ENCODE results near the gene DPYD.

Gene DPYD

DNA sequence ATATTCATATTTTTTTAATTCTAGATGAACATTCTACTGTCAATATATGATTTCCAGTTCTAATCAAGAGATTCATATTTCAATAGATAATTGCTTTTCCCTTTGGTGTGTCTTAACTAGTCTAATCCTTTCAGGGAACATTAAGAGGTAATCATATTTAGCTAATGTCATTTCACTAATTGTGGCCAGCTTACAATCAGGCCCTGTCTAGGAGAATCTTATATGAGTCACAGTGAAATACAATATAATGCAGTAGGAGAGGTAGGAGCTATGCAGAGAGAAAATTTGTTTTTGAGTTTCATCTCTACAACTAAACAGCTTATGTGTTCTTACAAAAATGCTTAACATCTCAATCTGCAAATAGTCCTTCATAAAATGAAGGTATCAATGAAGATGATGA, 85.9 kb downstream of the DPYD start:
- DNase-seq, result no peak

DNA sequence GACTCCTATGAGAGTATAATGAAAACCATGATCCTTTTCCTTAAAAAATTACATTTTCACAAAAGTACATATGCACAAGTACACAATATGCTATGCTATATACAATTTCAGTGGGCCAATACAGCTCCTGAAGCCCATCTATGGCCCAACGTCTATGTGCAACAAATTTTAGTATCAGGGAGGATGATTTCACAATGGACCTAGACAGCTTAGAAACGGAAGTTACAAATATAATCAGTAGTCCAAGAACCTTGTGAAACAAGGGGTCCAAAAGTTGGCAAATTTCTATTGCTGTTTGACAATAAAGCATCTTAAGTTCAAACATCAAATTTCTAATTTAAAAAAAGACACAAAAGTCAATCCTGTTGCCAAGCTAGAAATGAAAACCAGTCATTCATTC, 87.0 kb downstream of the DPYD start:
- no peak for DNase-seq

DNA sequence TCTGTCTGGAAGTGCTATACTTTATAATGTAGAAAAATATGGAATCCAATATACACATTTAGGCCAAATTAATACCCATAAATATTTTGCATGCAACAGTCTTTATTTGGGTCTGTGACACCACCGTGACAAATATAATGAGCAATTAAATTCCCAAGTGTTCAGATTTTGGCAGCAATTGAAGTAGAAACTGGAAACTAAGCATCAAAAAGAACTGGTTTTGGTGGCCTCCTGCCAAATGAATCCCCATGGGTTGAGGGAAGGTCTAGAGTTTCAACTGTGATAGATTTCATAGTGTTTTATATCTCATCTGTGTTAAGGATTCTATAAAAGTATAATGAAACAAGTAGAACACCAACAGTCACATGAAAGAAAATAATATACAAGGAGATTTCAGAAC, 88.4 kb downstream of the DPYD start:
- peak; percentile 88 for DNase-seq

DNA sequence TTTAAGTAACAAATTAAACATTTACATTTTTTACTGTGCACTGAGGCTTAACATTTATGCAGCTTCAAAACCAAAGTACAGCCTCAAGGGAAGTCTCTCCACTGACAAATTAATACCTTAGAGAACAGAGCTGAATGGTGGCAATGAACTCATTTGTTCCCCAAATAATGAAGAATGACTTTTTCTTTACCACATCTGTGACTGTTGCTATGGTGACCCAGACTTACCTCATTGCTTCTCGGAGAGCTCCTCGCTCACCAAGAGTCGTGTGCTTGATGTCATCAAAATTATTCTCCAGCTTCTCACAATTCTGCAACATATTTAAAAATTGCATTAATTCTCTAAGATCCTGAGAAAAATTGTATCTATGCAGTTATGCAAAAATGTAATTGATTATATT, 92.9 kb downstream of the DPYD start:
- DNase-seq, result no peak

DNA sequence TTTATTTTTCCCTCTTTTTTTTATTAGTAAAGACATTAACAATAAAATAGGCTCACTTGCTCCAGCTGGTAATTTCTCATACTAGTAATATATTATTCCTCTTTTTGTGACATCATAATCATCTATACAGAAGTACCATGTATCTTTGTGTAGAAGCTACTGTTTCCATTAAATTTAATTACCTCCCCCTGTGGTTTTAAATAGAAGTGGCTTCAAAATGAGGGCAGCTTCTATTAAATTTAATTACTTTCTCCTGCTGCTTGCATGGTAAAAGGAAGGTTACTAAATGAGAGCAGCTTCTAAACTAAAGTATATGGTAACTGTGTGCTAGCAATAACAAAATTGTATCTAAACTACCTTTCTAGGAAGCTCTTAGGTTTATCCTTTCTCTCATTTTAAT, 94.0 kb downstream of the DPYD start:
- peak; percentile 87 for DNase-seq

DNA sequence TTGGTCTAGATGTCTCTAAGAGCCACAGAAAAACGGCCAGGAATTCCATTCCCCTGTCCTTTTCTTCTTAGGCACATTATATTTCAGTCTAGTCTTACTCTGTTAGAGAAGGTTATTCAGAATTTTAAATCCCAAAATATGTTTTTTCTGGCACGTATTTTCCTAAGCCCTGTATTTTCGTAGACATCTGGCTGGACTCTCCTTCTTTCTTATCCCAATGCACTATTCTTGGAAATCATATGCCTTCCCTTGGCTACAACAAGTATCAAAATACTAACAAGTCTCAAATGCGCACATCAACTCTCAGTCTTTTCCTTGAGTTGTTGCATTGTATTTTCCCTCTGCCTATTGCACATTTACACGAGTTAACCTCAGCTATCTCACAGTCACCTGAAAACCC, 96.2 kb downstream of the DPYD start:
- no peak for DNase-seq

DNA sequence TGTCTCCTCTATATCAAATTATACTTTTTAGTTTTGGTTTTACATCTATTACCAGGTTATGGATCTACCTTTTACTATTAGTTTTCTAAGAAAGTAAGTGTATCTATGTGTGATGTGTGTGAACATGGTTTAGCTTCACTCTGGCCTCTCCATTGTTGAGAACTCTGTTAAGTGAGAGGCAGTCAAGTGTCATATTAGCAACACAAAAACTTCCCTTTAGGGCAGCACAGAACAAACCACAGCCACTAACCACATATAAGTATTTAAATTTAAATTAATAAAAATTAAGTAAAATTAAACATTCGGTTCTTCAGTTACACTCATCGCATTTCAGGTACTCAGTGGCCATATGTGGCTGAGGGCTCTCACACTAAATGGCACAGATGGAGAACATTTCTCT, 96.6 kb downstream of the DPYD start:
- DNase-seq, result no peak

DNA sequence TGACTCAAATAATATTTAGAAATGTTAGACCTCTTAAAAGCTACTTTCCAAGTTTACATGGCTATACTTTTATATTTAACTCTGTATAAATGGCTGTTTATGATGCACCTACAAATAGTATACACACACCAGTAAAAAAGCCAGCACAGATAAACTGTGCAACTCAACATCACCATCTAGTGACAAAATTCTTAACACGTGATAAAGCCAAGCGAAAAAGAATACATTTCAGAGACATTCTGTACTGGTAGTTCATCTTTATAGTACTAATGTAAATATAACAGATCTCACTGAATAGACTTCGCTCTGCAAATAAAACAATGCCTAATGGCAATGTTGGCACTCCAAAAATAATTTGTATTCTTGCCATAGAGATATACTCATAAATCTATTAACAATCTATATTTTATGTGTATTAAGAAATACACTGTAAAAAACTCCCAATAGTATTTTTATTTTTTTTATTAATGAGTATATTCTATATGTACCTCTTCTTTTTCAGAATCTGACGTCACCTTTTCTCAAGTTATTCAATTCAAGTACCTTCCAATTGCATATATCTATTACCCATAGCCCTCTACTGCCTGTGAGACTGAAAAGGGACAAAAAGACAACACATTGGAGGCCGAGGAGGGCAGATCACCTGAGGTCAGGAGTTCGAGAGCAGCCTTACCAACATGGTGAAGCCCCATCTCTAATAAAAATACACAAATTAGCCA, 100.2 kb downstream of the DPYD start:
- peak; percentile 32 for DNase-seq

DNA sequence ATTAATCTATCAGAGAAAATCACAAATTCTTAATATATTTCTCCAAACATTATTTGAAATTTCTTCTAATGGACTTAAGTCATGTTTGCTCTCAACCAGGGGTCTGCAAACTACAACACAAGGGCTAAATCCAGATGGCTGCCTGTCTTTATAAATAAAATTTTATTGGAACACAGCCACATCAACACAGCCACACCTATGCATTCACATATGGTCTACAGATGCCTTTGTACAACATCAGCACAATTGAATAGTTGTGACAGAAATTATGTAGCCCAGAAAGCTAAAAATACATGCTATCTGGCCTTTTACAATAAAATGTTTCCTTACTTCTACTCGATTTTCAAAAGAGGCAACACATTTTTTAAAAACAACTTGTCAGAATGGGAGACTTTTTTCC, 103.9 kb downstream of the DPYD start:
- no peak for DNase-seq

DNA sequence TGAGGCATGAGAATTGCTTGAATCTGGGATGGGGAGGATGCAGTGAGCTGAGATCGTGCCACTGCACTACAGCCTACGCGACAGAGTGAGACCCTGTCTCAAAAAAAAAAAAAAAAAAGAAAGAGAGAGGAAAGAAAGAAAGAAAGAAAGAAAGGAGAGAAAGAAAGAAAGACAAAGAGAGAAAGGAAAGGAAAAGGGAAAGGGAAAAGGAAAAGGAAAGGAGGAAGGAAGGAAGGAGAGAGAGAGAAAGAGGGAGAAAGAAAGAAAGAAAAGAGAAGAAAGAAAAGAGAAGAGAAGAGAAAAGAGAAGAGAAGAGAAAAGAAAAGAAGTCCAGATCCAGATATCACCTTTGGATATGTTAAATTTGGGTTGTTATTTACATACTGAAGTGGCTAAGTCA, 106.0 kb downstream of the DPYD start:
- DNase-seq, result no peak

DNA sequence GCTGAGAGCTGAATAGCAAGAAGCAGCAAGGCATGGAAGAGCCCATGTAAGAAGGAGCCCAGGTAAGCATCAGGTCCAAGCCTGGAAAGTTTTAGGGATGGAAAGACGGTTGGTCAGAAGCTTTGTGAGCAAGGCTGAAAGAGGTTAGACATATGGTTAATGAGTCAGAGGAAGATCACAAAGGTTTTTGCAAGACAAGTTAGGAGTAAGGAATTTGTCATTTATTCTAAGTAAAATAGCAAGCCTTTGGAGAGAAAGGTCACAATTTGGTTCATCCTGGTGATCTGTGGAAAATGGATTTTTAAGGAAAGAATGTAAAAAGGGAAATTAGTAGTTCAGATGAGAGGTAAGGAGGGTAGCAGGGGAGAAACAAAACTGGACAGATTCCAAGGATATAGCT, 106.7 kb downstream of the DPYD start:
- DNase-seq, result no peak

DNA sequence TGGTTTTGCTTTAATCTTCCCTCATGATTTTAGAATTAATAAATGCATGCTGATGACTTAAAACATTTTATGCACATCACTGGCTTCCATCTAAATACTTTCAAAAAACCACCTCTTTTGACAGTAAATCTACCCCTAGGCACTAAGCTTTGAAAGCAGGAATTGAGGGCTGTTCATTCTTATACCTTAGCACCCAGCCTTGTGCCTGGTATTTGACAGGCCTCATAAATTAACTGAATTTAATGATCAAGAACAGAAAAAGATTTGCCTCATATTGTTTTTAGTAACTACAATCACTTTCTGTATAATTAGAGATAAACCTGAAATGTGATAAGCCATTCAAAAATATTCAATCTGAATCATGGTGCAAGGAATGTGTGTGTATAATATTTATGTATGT, 108.8 kb downstream of the DPYD start:
- no peak for DNase-seq

DNA sequence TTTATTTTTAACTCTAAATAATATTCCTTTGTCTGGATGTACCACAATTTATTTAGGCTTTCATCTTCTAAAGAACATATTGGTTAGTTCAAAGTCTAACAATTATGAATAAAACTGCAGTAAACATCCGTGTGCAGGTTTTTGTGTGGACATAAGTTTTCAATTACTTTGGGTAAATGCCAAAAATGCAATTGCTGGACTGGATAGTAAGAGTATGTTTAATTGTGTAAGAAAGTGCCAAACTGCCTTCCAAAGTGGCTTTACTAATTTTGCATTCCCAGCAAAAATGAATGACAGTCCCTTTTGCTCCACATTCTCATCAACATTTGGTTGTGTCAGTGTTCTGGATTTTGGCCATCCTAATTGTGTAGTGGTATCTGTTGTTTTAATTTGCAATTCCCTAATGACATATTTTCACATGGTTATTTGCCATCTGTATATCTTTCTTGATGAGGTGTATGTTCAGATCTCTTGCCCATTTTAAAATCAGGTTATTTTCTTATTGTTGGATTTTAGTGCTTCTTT, 113.8 kb downstream of the DPYD start:
- DNase-seq, result no peak

DNA sequence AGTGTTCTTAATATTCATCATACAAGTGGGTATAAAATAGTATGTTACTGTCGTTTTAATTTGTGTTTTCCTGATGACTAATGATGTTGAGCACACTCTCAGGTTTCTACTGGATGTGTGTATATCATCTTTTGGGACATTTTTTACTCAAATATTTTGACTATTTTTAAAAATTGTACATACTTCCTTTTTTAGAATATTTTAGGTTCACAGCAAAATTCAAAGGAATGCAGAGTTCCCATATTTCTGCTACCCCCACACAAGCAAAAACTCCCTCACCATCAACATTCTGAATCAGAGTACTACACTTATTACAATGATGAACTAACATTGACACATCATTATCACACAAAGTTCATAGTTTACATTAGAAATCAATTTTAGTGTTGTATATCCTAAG, 114.5 kb downstream of the DPYD start:
- no peak for DNase-seq

DNA sequence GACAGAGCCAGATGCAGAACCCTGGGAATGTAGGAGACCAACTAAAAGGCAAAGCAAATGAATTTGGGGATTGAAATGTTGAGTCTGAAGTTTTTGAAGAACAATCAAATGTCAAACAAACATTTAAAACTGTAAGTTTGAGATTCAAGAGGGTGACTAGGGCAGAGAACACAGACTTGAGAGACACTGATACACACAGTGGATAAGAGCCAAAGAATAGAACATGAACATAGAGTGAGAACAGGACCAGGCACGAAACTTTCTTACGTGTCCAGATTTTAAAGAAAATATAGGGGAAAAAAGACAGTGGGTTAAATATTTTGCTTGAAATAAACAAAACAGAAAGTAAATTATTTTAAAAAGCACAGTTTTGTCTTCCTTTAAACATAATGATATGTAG, 115.7 kb downstream of the DPYD start:
- DNase-seq, result no peak

DNA sequence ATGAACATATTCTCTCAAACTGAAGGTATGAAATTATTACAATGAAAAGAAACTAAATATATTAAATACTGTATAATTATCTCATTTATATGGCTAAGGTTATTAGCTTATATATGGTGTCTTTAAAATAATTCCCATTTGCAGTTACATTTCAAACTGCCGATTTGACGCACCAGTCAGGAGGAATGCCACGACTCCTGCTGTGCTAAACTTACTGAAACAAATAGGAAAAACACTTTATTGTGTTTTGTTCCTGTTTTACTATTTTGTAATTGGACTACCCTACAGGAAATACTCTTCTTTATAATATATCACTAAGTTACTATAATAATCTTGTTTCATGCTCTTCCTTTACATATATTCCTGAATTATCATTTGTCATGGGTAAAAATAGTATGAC, 117.8 kb downstream of the DPYD start:
- DNase-seq, result no peak

DNA sequence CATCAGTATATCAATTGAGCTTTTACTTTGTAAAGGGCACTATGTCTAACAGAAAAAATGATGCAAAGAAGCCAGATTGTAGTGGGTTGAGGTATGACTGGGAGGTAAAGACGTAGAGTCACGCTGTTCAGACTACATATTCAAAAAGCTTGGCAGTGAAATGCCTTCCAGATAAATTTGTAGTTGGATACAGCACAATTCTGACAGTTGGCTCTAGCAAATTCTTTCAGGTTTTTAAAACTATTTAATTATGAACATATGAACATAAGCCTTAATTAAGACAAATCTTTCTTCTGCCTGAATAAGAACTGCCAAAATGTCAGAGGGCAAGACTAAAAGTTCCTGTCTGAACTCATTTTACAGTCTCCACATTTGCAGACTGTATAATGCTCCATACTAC, 118.8 kb downstream of the DPYD start:
- DNase-seq, result no peak

DNA sequence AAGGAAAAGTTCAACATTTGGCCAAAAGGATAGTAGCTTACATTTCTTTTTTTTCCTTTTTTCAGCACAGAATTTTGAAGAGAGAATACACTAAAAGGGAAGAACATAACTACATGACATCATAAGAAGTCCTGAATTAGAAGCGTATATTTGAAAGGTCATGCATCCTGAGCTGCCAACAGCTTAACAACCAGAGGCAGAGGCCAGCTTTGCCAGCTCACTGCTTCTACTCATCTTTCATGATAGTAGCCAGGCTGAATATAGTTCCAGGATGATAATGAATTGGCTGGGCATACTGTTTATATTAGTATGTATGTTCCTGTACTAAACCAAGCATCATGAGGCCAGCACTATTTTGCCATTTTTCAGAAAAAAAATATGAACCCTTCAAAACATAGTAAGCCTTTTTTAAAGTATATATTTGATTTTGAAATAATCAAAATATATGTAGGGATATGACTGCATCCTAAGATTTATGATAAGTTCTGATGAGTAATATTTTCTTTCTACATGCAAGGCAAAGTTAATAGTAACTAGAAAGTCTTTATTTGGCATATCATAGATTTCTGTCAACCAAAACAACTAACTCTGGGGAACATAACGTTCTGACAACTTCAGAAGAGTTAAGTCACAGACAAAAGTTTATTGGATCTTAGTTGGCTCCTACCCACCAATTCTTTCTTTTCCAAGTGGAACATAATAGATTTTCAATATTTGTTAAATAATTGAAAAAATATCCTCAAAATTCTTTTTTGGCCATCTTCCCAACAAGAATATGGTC, 123.2 kb downstream of the DPYD start:
- DNase-seq, result no peak

DNA sequence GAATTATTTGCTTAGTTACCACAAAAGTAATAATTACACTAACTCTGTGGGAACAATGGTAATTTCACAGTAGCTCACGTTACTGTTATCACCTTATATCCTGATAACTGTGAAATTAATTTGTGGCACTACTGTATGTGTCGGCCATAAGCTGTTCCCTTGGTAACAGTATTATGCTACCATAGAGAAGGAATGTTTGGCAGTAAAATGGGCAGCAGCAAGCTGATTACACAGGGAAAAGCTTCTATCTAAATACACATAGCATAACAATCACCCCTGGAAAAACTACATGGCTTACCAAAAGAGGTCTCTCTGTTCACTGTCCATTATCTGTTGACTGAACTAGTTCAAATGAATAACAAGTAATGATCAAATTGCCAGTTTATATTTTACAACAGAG, 124.1 kb downstream of the DPYD start:
- peak; percentile 70 for DNase-seq

DNA sequence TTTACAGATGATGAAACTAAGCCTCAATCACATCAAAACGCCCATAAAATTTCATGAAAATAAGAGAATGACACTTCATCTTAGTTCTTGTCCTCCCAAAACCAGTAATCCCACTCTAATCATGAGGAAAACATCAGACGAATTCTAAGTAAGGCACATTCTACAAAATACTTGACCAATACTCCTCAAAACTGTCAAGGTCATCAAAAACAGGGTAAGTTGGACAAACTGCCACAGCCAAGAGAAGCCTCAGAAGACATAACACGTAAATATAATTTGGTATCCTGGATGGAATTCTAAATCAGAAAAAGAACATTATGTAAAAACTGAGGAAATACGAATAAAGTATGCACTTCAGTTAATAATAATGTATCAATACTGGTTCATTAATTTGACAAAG, 128.2 kb downstream of the DPYD start:
- DNase-seq, result no peak

DNA sequence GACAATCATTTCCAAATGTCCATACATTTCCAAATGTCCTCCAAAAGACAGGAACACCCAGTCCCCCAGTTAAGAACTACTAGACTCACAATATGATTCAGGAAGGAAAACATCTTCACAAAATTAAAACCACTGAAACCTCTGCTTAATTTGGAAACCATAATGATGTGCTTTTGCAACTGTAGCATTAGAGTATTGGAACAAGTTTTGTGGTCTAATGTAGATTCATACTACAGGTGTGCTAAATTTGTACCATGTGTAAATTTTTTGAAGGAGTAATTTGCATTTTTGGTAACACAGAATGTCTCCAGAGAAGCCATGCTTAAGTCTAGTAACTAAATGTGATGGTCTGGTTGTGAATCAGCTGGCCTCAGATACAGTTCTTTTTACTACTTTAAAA, 129.6 kb downstream of the DPYD start:
- no peak for DNase-seq

DNA sequence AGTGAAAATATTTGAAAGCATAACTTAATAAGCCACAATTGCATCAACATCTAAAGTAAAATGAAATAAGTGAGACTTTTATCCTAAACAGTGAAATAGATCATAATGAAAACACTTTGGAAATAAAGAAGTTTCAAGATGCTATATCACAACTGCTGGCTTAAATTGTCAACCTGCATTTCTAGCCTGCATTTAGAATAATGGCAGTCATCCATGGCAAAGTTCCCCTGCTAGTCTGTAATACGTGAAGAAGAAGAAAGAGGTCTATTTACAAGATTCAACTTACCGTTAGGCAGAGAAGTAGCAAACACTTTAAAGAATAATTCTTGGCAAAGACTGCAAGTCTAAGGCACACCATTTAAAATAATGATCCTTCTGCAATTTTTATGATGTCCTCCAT, 133.6 kb downstream of the DPYD start:
- no peak for DNase-seq

DNA sequence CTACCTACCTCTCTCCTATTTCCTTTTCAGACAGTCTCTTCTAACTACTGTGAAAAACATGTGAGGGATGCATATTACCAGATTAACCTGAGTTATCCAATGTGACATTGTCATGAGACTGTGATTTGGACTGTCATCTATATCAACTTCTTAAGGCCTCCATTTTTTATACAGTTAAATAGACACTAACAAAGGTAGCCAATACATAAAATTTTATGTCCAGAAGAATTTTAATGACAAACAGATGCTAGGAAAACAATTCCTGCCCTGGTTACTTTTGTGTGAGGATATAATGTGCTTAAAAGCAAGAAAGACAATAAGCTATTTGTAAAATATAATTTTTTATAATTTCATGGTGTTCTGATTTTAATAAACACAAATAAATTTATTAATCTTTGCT, 136.2 kb downstream of the DPYD start:
- no peak for DNase-seq

DNA sequence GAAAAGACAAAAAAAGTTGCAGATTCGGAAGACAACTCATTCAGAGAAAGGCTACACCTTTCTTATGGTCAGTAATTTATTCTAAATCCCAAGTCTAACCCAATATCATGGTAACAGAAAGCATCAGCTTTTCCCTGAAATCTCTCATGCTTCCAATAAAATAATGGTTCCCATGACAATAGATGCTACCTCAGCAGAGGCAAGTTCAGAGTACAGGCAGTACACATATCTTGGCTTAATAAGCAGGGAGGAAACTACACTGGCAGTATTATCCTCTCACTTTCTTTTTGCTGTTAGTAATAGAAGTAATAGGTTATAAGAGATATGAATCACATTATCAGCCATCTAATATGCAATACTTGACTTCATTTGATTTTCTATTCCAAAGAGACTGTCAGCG, 137.1 kb downstream of the DPYD start:
- no peak for DNase-seq

Measured in COR-L47 (cell line).